ENCODE results near the gene GSK3A.

The GSK3A gene

DNA sequence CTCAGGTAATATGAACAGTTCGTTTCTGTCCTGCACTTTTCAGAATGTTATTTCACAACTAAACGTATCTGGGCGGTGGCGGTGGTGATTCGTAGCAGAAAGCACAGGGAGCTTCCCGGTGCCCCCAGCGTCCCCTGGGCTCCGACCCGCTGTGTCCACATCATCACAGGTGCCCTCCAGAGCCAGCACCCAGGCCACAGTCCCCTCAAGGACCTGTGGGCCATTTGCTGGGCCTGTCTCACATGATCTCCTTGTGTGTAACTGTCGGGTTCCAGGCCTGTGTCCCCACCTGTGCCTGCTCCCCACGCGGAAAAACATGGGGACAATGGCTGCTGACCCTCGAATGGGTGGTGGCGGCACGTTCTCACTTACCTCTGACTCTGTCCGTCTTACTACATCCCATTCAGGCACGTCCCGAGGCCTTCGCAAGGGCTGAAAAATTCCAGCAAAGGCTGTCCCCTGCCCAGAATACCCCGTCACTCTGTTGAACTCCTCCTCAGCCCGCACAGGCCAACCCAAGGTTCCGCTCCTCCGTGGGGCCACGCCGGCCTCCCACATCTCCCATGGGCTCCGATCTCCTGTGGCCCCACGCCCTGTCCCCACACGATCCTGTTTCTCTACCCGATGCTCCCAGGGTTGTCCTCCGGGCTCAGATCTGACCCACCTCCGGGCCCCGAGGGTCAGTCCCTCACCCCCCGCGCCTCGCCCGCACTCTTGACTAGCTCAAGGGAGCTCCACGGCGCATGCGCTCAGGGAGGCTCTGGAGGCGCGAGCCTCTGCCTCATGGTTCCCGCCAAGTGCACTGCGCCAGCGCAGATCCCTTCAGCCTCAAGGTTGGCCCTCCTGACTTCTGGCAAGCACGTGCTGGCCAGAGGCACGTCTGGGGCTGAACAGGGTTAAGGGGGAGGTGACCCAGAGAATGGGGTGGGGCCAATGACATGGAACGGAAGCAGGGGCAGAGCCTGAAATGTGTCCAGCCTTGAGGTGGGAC is 46.1 kb downstream of the GSK3A start:
- Histone ChIP-seq H3K9me3 (ENCODE audit: insufficient read depth, low read depth, low read length) (no peaks in the 10 kb centered on the region), H3K4me3 (ENCODE audit: low read length) (no peak overlapping the region), H3K27me3 (ENCODE audit: insufficient read depth, low read length) (no peaks in the 10 kb centered on the region), H3K9ac (ENCODE audit: low read depth, low read length) (no peak overlapping the region), H3K36me3 (ENCODE audit: insufficient read depth, low read depth, low read length) (peaks cover 26% of the 10 kb centered on the region), H3K4me1 (ENCODE audit: insufficient read depth, low read length) (peaks cover 5% of the 10 kb centered on the region; the same call in 1 of the 2 replicates), H3K27ac (ENCODE audit: low read length) (no peak overlapping the region)

DNA sequence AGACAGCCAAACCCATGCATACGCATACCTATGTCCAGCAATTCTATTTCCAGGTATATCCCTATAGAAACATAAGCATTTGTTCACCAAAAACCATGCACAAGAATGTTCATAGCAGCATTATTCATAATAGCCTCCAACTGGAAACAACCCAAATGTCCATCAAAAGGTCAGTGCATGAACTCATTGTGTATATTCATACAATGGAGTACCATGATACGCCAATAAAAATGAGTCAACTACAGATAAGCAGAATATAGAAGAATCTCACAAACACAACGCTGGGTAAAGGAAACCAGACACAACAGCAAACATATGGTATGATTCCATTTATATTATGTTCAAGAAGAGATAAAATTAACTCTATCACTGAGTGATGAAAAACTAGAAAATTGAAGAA is 48.7 kb downstream of the GSK3A start:
- Histone ChIP-seq H3K9me3 (ENCODE audit: insufficient read depth, low read depth, low read length) (no peaks in the 10 kb centered on the region), H3K9ac (ENCODE audit: low read depth, low read length) (no peak overlapping the region), H3K4me1 (ENCODE audit: insufficient read depth, low read length) (peaks cover 5% of the 10 kb centered on the region; the same call in 1 of the 2 replicates), H3K27ac (ENCODE audit: low read length) (no peak overlapping the region), H3K36me3 (ENCODE audit: insufficient read depth, low read depth, low read length) (peaks cover 3% of the 10 kb centered on the region), H3K4me3 (ENCODE audit: low read length) (no peak overlapping the region), H3K27me3 (ENCODE audit: insufficient read depth, low read length) (no peaks in the 10 kb centered on the region)

DNA sequence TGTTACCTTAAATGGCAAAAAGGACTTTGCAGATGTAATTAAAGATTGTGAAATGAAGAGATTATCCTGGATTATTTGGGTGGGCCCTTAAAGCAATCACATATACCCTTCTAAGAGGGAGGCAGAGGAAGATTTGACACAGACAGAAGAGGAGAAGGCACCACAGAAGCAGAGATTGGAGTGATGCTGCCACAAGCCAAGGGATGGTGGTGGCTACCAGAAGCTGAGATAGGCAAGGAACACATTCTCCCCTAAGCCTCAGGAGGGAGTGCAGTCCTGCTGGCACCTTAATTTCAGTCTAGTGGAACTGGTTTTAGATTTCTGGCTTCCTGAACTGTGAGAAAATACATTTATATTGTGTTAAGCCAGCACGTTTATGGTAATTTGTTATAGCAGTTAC is 49.1 kb downstream of the GSK3A start:
- Histone ChIP-seq H3K27ac (ENCODE audit: low read length) (no peak overlapping the region), H3K4me3 (ENCODE audit: low read length) (no peak overlapping the region), H3K4me1 (ENCODE audit: insufficient read depth, low read length) (peaks cover 5% of the 10 kb centered on the region; the same call in 1 of the 2 replicates), H3K9ac (ENCODE audit: low read depth, low read length) (no peak overlapping the region), H3K36me3 (ENCODE audit: insufficient read depth, low read depth, low read length) (no peaks in the 10 kb centered on the region), H3K27me3 (ENCODE audit: insufficient read depth, low read length) (no peaks in the 10 kb centered on the region), H3K9me3 (ENCODE audit: insufficient read depth, low read depth, low read length) (no peaks in the 10 kb centered on the region)

DNA sequence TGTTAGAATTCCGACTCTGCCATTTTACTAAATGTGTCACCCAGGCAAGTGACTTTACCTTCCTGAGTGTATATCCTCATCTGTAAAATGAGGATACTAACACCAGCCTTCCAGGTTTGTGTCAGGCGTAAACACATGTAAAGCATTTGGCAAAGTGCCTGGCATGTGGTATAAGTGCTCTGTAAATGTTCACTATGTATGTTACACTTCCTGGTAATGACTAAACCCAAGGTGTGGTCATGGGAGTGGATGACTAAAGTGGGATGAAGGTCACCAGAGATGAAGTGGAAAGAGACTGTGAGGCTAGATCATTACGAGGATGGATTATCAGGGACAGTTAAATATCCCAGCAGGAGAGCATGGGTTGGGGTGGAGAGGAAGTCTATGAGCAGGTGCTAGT is 50.5 kb downstream of the GSK3A start:
- no peaks in the 10 kb centered on the region for H3K36me3 ChIP-seq (ENCODE audit: insufficient read depth, low read depth, low read length)
- no peak overlapping the region for H3K9ac ChIP-seq (ENCODE audit: low read depth, low read length)
- no peak overlapping the region for H3K27ac ChIP-seq (ENCODE audit: low read length)
- no peaks in the 10 kb centered on the region for H3K27me3 ChIP-seq (ENCODE audit: insufficient read depth, low read length)
- no peaks in the 10 kb centered on the region for H3K9me3 ChIP-seq (ENCODE audit: insufficient read depth, low read depth, low read length)
- H3K4me1 ChIP-seq (ENCODE audit: insufficient read depth, low read length), result no peaks in the 10 kb centered on the region; the same call in 1 of the 2 replicates
- no peak overlapping the region for H3K4me3 ChIP-seq (ENCODE audit: low read length)

DNA sequence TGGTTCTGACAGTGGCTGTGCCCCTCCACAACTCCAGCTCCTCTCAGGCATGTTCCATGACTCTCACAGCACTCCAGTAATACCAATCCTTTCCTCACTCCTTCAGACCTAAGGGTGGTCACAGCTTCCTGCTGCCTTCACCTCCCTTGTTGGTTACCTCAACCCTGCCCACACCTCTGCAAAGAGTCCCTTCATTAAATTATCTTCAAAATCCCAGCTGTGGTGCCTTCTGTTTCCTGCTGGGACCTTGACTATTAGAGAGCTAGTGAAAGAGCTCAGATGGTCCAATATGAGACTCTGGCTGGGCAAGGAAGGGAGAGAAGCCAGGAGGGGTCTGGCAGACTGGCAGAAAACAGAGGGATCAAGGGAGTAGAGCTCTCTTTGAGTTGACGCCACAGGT is 51.1 kb downstream of the GSK3A start:
- H3K27ac ChIP-seq (ENCODE audit: low read length), result no peak overlapping the region
- H3K36me3 ChIP-seq (ENCODE audit: insufficient read depth, low read depth, low read length), result no peaks in the 10 kb centered on the region
- no peaks in the 10 kb centered on the region for H3K9me3 ChIP-seq (ENCODE audit: insufficient read depth, low read depth, low read length)
- H3K4me1 ChIP-seq (ENCODE audit: insufficient read depth, low read length), result no peaks in the 10 kb centered on the region
- H3K4me3 ChIP-seq (ENCODE audit: low read length), result no peak overlapping the region
- H3K27me3 ChIP-seq (ENCODE audit: insufficient read depth, low read length), result peaks cover 3% of the 10 kb centered on the region; the same call in 1 of the 2 replicates
- H3K9ac ChIP-seq (ENCODE audit: low read depth, low read length), result no peak overlapping the region

DNA sequence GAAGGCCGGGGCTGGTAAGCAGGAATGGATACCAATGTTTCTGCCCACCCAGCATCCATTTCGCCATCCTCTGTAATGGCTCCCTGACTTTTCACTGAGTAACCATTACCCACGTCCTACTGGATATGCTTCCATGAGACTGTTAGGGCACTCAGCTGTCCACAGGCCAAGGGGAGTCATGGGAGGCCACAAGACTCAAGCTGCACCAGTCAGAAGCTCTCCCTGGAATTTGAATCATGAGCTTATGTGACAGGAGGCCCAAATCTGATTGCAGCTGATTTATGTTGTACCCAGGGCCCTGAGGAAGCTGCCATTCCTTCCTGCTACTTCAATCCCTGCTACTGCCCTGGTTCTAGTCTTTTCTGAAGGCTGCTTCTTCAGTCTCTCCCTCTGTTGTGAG is 53.3 kb downstream of the GSK3A start:
- Histone ChIP-seq H3K9ac (ENCODE audit: low read depth, low read length) (no peak overlapping the region), H3K4me1 (ENCODE audit: insufficient read depth, low read length) (no peaks in the 10 kb centered on the region), H3K27ac (ENCODE audit: low read length) (no peak overlapping the region), H3K36me3 (ENCODE audit: insufficient read depth, low read depth, low read length) (no peaks in the 10 kb centered on the region), H3K4me3 (ENCODE audit: low read length) (no peak overlapping the region), H3K27me3 (ENCODE audit: insufficient read depth, low read length) (peaks cover 4% of the 10 kb centered on the region), H3K9me3 (ENCODE audit: insufficient read depth, low read depth, low read length) (no peaks in the 10 kb centered on the region)

DNA sequence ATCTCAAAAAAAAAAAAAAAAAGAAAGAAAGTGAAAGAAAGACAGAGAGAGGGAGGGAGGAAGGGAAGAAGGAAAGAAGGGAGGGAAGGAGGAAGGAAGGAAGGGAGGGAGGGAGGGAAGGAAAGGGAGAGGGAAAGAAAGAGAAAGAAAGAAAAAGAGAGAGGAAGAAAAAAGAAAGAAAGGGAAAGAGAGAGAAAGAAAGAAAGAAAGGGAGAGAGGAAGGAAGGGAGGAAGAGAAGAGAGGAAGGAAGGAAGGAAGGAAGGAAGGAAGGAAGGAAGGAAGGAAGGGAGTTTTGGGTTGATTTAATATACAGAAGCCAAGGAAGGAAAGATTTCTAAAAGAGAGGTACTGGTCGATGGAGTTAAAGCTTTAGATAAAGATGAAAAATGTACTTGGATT is 53.7 kb downstream of the GSK3A start:
- no peaks in the 10 kb centered on the region for H3K9me3 ChIP-seq (ENCODE audit: insufficient read depth, low read depth, low read length)
- no peaks in the 10 kb centered on the region for H3K4me1 ChIP-seq (ENCODE audit: insufficient read depth, low read length)
- H3K4me3 ChIP-seq (ENCODE audit: low read length), result no peak overlapping the region
- no peak overlapping the region for H3K9ac ChIP-seq (ENCODE audit: low read depth, low read length)
- H3K27ac ChIP-seq (ENCODE audit: low read length), result no peak overlapping the region
- no peaks in the 10 kb centered on the region for H3K36me3 ChIP-seq (ENCODE audit: insufficient read depth, low read depth, low read length)
- peaks cover 4% of the 10 kb centered on the region for H3K27me3 ChIP-seq (ENCODE audit: insufficient read depth, low read length)

DNA sequence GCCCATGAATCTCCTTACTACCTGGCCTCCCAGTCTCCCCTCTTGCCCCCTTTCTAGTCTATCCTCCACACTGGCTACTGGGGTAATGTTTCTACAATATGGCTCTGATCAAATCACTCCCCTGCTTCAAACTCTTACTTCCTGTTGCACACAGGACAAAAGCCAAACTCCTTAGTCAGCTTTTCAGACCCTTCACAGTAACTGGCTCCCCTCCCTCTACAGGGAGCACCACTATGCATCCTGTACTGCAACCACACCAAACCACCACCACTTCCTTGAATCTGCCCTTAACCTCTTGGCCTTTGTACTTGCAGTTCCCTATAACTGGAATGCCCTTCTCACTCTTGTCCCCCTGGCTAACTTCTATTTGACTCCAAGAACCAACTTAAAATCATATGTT is 57.1 kb downstream of the GSK3A start:
- Histone ChIP-seq H3K4me1 (ENCODE audit: insufficient read depth, low read length) (no peaks in the 10 kb centered on the region), H3K9me3 (ENCODE audit: insufficient read depth, low read depth, low read length) (no peaks in the 10 kb centered on the region), H3K27me3 (ENCODE audit: insufficient read depth, low read length) (peaks cover 32% of the 10 kb centered on the region), H3K4me3 (ENCODE audit: low read length) (no peak overlapping the region), H3K27ac (ENCODE audit: low read length) (no peak overlapping the region), H3K36me3 (ENCODE audit: insufficient read depth, low read depth, low read length) (no peaks in the 10 kb centered on the region), H3K9ac (ENCODE audit: low read depth, low read length) (no peak overlapping the region)

DNA sequence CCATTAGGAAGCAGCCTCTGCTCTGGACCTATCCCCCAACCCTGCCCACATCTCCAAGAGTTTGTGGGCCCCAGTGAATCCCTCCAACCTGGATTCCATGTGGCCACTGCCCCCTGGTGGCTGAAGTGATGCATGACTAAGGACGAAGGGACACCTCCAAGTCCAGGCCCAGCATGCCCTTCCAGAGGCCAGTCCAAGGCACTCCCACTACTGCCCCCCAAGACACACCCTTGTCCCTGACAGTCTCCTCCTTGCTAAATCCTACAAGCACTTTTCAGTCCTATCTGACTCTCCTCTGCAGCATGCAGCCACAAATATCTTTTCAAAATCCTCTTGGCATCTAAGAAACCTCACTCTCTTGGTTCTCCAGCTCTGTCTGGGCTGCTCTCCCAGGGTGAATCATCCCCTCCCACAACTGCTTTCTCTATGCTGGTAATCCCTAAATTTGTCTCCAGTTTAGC is 58.0 kb downstream of the GSK3A start:
- Histone ChIP-seq H3K27ac (ENCODE audit: low read length) (no peak overlapping the region), H3K9me3 (ENCODE audit: insufficient read depth, low read depth, low read length) (no peaks in the 10 kb centered on the region), H3K9ac (ENCODE audit: low read depth, low read length) (no peak overlapping the region), H3K36me3 (ENCODE audit: insufficient read depth, low read depth, low read length) (no peaks in the 10 kb centered on the region), H3K4me3 (ENCODE audit: low read length) (no peak overlapping the region), H3K27me3 (ENCODE audit: insufficient read depth, low read length) (peaks cover 41% of the 10 kb centered on the region), H3K4me1 (ENCODE audit: insufficient read depth, low read length) (no peaks in the 10 kb centered on the region; the same call in 1 of the 2 replicates)

Data from iPS-20b (cell line).